ENCODE data around the gene RNF220.

The RNF220 gene

DNA sequence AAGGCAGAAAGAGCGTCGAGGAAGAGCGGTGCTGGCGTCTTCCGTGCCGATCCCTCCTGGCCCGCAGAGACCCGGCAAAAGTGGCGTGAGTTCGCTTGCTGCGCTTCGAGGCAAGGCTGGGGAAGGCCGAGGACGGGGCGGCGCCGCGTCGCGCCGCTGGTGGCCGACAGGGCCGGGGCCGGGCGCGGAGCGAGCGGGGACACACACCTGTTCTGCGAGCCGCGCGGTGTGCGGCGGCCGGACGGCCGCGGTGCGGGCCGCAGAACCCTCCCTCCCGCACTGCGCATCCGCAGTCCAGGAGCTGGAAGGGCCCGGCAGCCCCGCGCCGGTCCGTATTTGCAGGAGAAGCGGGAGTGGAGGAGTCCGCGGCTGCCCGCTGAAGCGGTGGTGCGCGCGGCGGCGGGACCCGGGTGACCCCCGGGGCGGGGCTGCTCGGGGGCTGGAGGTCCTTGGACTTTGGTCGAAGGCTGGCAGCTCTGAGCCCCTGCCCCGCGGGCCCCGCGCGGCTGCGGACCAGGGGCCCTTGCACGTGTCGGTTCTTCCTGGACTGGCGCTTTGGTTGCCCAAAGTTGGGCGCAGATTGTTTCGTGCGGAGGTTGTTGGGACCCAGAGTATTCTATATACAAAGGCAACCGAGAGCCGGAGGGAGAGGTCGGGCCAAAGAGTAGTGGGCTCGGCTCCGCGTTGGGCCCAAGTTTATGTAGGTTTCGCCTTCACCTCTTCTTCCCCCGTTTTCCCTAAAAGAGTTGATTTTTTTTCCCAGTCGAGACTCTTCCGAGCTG is 2.6 kb downstream of the RNF220 start:
- peak in 1 of 5 donors; percentile 12 for DNase-seq

GRCh38 chr1:44408212-44408582 is 3.1 kb downstream of the RNF220 start:
- DNase-seq: no peak

DNA sequence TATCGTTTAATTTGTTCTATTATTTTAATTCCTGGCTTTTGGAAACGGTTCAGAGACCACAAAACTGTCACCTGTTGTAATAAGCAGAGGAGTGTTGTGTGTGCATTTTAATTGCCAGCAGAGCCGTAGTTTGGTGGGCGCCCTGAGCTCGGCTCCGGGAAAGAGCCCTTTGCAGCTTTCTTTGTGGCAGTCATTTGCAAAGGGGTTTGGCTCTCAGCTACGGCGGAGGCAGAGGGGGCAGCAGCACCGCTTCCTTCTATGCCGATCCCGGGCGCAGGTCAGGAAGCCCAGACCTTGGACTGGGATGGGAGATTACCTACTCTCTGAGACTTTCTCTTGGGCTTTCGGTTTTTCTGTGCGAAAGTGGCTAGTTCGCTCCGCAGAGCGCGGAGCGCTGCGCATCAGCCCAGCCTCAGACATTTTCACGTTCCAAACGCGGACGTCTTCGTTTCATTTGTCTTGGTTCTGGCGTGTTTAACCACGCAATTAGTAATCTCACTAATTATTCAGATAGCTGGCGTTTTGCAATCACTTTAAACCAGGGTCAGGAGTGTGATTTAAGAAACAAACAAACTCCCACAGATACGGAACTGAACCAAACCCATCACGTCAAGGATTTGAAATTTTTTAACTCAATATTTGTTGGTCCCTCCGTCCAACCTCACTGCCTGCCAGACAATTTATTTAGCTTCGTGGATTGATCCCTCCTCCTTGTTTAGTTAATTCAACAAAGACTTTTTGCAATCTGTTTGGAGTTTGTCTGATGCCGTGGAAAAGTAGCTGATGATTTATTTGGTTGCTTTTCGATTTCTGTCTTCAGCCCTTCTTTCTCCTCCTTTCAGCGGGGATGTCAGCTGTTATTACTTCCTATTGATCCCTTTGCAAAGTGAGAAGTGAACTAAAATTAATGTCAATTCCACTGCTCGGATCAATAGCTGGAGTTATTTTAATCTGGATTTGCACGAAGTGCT is 3.9 kb downstream of the RNF220 start:
- DNase-seq: peak in 1 of 5 donors; percentile 21

DNA sequence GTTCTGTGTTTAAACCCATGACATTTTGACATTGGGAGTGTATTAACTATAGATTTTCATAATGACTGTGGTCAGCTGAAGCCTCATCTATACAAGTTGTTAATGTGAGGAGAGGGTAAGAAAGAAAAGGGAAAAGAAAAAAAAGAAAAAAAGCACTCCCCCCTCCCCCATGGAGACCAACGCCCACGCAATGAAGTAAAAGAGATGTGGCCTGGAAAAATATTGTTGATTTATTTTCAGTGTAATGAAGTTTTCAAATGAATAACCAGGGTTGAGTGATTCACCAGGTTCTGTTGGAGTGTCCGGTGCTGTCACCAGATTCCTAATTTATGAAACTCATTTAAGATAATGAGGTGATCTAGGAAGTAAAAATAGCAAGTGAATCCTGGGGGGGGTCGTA is 4.7 kb downstream of the RNF220 start:
- no peak for DNase-seq

DNA sequence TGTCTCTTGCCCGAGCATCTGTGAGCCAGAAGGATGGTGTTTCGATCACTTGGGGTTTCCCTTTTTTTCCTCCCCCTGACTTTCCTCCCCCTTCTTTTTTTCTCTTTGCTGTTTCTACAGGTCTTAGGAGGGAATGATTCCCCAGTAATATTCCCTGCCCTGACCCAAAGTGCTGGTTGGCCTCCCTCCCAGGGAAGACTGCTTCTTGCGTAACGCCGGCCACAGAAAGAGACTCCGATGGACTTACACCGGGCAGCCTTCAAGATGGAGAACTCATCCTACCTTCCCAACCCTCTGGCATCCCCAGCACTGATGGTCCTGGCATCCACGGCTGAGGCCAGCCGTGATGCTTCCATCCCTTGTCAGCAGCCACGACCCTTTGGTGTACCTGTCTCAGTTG is 6.8 kb downstream of the RNF220 start:
- DNase-seq: peak in 1 of 5 donors; percentile 10

DNA sequence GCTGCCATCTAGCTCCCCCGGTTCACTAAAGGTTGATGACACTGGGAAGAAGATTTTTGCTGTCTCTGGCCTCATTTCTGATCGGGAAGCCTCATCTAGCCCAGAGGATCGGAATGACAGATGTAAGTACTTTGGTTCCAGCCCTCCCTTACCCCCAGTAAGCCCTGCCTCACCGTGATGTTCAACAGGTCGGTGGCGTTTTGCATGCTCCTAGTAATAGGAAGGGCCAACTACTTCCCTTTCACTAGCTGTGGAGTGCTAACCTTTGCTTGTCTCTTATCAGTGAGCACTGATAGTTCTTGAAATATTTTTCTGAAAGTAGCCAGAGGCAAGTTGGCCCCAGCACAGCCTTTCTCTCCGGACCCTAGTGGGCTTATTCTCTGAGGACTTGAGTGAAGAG is 7.5 kb downstream of the RNF220 start:
- no peak for DNase-seq

- DNase-seq: no peak
These were observed 8.7 kb downstream of the RNF220 start for GRCh38 chr1:44413740-44414139.

DNA sequence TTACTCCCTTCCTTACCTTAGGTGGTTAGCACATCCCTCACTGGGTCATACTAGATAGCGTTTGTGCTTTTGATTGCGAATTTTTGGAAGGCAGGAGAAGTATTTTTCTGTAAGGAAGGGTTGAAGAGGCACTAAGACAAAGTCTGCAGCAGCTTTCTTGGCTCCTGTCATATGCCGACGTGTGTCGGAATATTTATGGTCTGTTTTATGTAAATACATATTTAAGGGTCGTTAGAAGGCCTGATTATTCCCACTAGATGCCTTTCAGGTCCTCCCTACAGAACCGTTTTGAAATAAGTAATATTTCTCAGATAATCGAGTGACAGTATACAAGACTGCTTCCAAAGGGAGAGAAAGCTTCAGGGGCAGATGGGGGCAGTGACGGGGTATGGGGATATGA is 10.0 kb downstream of the RNF220 start:
- no peak for DNase-seq

- no peak for DNase-seq
These were observed 11.4 kb downstream of the RNF220 start for GRCh38 chr1:44416408-44416807.

GRCh38 chr1:44417351-44418021 is 12.4 kb downstream of the RNF220 start:
- no peak for DNase-seq

- no peak for DNase-seq
These were observed 13.1 kb downstream of the RNF220 start for GRCh38 chr1:44418022-44418673.

- no peak for DNase-seq
These were observed 14.8 kb downstream of the RNF220 start for GRCh38 chr1:44419901-44420300.

- no peak for DNase-seq
These were observed 15.5 kb downstream of the RNF220 start for GRCh38 chr1:44420535-44420934.

- DNase-seq: no peak
These were observed 16.4 kb downstream of the RNF220 start for GRCh38 chr1:44421446-44421884.

- DNase-seq: no peak
These were observed 17.1 kb downstream of the RNF220 start for GRCh38 chr1:44422161-44422560.

- no peak for DNase-seq
These were observed 18.8 kb downstream of the RNF220 start for GRCh38 chr1:44423591-44424537.

GRCh38 chr1:44424747-44425146 is 19.7 kb downstream of the RNF220 start:
- DNase-seq: no peak

GRCh38 chr1:44425341-44426082 is 20.5 kb downstream of the RNF220 start:
- no peak for DNase-seq

- DNase-seq: no peak
These were observed 26.8 kb downstream of the RNF220 start for GRCh38 chr1:44431861-44432260.

DNA sequence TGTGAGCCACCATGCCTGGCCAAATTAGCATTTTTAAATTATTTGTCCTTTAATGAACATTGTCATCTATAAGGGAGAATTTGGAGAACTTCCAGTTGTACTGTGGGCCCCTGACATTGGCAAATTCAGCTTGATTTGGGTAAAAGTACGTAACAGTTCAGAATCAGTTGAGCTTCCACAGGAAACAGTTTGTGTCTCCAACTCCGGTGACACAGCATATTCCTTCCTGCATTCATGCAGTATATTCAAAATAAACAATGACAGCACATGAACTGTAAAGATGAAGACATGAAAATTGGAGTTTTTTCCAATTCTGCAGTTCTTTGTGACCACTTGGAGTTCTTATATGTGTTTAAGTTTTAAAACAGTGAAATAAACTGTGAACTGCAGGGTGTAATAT is 28.2 kb downstream of the RNF220 start:
- DNase-seq: no peak

All from T-helper 1 cell (primary cell).